Ammon's horn (tissue), 1 donor: ENCODE measurements around the gene GPR15.

ENCODE experiments used
- DNase-seq: peaks from one replicate; pipeline ENCODE4 v3.0.0-alpha.2; 2016; ENCODE audit warnings: low spot score

Gene GPR15

DNA sequence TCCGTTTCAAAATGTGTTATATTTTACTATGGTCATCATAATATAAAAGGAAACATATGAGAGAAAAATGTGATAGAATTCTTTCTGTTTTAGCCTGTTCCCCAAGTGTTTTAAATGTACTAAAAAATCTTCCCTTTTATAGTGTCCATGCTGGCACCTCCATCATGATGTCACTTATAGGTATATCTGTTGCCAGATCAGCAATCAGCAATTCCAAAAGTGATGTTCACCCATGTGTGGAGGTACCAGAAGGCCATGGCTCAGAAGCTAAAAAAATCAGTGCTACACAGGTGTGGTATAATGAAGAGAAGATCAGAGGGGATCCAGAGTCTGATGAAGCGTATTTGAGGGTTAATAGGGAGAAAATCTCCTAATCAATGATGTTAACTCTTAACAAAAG is 1.1 kb upstream of the GPR15 start:
- no peak for DNase-seq

DNA sequence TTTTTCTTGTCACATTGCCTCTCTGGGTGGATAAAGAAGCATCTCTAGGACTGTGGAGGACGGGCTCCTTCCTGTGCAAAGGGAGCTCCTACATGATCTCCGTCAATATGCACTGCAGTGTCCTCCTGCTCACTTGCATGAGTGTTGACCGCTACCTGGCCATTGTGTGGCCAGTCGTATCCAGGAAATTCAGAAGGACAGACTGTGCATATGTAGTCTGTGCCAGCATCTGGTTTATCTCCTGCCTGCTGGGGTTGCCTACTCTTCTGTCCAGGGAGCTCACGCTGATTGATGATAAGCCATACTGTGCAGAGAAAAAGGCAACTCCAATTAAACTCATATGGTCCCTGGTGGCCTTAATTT is 478 bp downstream of the GPR15 start:
- no peak for DNase-seq

DNA sequence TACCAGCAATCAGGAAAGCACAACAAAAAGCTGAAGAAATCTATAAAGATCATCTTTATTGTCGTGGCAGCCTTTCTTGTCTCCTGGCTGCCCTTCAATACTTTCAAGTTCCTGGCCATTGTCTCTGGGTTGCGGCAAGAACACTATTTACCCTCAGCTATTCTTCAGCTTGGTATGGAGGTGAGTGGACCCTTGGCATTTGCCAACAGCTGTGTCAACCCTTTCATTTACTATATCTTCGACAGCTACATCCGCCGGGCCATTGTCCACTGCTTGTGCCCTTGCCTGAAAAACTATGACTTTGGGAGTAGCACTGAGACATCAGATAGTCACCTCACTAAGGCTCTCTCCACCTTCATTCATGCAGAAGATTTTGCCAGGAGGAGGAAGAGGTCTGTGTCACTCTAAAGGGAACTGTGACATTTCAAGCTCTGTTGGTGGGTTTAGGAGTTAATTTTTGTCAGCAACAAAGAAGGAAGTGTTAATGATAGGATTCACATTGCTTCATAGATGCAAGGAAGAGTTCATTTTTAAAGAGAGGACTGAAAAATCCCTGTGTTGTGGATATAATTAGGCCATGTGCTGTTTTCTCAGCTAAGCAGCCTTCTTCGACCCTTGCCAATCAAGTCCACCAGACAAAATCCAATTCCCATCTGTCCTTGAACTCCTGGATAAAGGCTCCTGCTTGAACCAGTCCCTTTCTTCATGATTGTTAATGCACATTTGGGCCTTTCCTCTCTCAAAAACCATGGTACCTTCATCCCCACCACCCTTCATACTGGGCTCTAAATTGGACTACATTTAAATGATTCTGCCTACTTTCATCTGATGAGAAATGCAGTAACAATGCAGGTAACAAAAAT is 1.2 kb downstream of the GPR15 start:
- DNase-seq, result no peak

DNA sequence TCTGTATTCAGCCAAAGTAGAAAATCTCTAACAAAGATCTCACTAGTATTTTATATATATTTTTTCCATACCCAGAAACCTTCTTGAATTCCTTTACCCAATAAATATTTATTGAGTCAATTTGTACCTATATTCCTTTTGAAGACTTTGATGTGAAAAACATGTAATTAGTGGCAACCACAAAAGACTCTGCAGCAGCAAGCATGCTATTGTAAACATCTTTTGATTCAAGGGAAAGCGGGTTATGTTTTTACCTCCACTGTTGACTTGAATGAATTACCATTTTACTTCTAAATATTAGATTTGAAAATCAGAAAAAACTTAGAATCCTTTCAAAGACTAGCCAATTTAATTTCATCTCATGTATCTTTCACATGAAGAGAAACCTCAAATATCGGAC is 2.4 kb downstream of the GPR15 start:
- DNase-seq, result no peak

DNA sequence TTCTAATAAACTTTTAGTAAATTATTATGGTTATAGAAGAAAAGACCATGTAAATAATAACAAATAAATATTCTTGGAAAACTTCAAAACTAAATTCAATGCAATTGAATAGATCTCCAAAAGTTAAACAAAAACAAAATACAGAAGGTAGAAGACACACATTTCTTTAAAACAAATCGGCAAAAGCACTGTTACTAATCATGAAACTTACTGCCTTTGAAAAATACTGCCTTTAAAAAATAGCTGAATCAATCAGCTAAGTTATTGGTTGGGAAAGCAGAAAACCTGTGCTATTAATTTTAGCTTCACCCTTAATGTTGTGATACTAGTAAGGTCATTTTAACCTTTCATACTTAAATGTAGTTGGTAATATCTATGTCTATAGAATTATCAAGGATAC is 3.0 kb downstream of the GPR15 start:
- DNase-seq, result no peak

DNA sequence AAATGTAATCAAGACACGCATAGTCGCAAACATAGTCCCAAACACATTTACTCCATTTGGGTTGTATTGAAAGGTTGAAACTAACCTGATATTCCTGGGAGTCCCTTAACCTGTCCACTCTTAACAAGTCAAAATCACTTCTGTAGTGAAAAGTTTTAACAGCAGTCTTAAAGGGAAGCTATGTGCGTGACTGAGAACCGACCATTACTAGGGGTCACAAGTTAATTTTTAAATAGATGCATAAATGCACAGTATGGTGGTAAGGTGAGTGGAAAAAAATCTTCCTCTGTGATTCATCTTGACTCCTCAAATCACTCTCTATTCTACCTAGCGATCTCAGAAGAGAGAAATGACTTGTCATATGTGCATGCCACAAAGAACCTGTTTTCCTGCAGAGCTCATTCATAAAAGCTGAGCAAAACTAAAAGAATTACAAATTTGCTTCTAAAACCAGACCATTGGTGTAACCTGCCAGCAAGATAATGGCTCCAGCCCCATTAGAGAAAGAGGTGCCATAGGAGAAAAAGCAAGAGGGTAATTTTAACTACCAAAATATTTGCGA is 4.8 kb downstream of the GPR15 start:
- DNase-seq, result no peak

DNA sequence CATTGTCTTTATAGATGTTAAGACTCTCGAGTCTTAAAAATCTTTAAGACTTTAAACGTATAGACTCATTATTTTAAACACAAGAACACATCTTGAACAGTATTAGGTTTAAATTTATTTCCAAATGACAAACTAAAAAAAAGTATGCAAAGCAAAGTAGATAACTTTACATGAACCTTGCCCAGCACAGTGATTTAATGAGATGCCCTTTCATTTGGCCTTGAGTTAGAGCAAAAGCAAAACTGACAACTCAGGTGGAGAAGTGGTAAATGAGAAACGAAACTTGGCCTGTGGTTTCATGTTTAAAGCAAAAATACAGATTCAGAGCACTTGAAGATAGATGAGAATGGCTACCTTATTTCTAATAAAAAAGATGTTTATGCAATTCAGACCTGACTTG is 8.6 kb downstream of the GPR15 start:
- no peak for DNase-seq

DNA sequence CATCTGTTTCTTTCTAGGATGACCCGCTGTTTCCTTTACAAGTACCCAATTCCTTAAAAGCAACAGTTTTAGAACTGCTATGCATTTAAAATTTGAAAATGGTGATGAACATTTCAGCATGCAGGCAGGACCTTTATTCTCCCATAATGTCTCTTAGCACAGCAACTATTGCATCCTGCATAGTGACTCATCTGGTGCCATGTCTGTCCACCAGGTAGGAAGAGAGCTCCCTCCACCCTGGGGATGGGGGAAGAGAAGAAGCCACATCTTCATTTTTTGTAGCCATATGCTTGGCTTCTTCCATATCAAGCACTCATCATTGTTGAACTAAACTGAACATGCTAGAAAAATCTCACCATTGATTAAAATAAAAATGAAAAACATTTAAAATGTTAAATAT is 9.9 kb downstream of the GPR15 start:
- DNase-seq, result no peak

DNA sequence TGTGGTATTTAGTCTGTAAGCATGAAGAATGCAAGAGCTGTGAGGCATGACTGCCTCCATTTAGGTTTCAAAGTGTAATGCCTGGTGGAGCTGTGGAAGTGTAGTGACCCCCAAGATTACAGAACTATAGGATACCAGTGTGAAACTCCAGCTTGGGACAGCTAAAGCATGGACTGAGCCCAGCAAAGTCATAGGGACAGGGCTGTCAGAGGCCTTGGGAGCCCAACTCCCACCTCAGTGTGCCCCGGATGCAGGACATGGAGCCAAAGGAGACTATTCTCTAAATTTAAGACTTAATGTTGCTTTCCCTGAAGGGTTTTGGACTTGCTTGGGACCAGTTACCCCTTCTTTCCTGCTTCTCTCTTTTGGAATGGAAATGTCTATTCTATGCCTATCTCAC is 10.8 kb downstream of the GPR15 start:
- DNase-seq, result no peak

DNA sequence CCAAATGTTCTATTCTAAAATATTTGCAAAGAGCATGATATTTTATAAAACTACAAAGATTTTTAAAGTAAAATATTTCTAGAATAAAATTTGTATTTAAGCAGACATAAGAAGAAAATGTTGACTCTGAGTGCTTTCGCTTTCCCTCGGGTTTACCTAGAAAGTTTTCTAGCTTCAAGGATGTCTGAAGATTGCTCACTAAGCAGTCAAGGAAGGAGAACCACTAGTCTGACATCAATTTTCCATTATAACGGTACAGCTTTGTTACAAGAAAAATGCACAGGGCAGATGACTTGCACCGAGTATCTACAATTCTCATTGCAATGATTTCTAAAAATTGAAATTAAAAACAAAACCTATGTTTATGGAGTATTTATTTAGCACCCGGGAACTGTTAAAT is 14.2 kb downstream of the GPR15 start:
- DNase-seq, result no peak

DNA sequence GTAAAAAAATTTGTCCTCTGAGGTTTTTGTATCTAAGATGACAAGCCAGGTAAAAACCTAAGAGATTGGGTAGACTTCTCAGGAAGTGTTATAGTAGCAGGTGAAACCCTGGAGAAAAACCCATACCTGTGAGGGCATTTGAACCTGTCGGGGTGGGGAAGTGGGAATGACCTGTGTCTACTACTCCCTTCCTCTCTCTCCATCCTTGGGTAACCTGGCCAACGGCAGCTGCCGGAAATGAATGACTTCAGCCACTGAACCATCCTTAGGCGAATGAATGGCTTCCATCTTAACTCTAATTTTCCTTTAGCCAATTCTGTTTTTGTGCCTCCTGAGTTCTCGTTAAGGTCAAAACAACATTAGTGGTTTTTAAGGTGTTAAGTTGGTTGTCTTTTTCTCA is 16.8 kb downstream of the GPR15 start:
- DNase-seq, result no peak

DNA sequence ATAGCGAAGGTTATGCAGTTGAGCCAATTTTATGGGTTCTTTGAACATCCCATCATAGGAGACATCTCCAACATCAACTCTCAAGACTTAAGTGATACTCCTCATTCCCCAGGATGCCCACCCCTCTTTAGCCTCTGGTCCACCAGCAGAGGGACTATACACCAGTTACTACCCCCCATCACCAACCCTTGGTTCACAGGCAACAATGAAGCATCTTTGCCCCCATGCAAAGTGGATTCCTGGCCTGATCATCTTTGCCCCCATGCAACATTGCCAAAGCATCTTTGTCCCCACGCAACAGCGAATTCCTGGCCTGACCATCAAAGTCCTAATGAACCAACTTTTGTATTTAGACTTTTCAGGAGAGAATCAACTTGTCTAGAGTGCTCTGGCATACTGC is 19.1 kb downstream of the GPR15 start:
- DNase-seq, result no peak

DNA sequence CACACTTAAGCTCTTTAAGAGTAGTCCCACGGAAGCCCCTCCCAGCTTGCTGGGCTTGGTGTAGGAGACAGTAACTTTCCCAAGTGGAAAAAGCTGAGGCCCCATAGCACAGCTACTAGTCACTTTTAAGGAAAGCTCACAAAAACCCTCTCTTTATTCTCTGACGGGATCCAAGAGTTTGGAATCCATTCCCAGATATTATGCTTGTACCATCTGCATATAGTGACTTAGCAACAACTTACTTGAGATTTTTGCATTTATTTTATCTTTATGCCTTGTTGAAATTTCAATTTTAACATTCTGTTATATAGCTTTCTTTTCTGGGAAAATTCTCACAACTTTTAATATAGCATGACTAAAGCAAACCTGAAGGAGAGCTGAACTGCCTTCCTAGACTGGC is 19.5 kb downstream of the GPR15 start:
- DNase-seq, result no peak

DNA sequence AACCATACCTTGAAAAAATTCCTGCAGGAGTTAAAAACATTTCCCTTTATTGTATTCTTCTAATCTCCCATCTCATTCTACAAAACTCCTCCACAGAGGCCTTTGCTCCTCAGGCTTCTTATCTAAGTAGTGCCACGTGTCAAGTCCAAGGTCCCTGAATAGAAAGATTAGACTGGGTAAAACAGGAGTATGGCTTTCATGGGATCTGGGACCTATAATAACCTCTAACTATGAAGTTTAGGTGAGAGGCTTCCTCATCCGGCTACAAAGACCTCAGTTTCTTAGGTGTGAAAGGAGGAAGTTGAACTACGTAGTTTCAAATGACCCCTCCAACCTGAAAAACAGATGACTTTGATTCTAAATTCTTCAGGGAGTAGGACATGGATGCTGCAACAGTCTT is 20.0 kb downstream of the GPR15 start:
- no peak for DNase-seq

DNA sequence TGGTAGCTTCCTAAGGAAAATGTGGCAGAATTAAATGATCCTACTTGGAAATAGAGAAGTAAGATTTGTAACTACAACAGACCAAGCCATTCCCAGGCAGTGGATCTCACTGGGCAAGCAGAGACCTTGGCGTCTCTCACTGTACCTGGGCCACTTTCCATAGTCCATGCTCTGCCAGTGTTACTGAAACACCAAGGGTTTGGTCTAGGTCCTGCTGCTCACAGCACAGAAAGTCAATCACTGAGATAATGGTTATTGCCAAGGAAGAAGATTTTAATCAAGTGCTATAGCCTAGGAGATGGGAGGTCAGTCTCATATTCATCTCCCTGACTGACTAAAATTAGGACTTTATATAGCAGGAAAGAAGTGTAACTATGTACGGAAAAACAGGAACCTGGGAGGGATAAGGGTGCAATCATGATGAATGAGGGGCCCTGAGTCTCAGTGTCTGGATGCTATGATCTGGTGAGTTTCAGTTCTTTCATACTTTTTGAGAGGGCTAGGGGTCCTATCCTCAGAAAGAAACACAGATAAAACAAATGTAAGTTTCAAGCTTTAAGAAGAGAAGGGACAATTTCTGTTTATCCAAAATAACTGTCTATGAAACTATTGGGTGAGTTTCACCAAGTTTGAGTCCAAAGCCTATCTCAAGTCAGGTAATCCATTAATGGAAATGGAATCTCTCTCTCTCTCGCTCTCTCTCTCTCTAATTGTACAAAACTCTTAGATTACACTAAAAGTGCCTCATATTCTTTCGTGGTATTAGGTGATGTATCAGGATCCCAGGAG is 20.6 kb downstream of the GPR15 start:
- DNase-seq, result no peak

DNA sequence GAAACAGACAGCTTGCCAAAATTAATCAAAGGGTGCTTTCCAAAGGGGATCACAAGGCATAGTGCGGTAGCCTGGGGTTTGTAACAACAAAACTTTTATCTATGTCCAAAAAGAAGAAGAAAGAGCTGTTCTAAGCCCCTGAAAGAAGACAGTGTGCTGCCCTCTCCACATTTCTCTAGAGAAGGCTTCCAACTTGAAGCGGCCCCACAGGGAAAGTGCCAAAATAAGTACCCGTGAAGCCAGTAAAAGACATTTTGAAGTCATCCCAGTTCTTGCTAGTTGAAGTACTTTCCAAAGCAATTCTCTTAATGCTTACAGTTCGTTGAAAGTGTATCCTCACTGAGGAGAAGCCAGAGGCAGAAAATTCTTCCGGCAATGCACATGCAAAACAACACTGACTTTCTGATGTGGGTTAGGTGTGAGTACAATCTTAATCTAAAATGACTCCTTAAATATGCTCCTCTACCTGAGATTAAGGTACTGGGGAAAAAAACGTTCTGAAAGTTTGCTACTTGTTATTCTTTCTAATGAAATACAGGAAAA is 21.3 kb downstream of the GPR15 start:
- DNase-seq, result no peak

DNA sequence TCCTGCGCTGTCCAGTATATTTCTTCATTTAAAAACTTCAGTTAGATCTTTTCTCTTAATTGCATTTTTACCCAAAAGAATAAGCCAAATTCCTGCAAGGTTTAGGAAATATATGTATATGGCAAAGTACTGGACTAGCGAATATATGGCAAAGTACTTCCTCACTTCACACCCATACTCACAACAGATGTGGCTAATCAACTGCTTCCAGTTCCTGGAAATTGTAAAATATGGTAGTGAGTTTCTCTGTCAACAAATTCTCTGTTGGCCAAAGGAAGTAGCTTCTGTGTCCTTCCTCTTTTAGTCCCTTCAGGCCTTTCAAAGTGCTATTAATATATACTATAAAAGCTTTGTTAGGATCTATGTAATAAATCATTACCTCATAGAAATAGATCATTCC is 22.0 kb downstream of the GPR15 start:
- no peak for DNase-seq

DNA sequence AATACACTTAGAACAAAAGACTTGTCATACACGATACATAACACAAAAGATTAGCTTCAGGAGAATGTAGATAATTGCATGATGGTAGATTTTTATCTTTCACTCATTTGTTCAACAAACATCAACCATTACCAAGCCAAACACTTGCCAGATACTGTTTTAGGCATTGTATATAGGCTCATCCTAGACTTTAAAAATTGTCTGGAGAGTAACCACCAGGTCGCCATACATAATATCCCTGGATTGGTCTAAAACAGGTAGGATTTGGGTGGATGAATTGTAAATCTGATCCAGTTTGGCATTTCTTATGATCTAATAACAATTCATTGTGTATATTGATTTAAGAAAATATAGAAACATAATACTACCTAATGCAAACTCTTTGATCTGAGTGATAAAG is 22.8 kb downstream of the GPR15 start:
- no peak for DNase-seq

DNA sequence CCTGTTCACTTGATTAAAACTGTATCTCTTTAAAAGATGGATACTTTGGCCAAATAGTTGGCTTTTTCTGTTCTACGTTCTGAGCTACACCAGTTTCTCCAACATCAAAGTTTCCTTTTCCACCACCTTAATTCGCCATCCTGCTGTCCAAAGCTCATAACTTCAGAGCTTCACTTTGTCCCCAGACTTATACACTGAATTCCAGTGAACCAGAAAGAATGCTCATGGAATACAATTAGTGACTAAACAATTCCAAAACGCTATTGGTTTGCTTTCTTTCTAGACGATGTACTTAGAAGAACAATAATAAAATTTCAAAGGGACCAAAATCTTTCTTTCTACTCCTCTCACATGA is 23.2 kb downstream of the GPR15 start:
- DNase-seq, result no peak

DNA sequence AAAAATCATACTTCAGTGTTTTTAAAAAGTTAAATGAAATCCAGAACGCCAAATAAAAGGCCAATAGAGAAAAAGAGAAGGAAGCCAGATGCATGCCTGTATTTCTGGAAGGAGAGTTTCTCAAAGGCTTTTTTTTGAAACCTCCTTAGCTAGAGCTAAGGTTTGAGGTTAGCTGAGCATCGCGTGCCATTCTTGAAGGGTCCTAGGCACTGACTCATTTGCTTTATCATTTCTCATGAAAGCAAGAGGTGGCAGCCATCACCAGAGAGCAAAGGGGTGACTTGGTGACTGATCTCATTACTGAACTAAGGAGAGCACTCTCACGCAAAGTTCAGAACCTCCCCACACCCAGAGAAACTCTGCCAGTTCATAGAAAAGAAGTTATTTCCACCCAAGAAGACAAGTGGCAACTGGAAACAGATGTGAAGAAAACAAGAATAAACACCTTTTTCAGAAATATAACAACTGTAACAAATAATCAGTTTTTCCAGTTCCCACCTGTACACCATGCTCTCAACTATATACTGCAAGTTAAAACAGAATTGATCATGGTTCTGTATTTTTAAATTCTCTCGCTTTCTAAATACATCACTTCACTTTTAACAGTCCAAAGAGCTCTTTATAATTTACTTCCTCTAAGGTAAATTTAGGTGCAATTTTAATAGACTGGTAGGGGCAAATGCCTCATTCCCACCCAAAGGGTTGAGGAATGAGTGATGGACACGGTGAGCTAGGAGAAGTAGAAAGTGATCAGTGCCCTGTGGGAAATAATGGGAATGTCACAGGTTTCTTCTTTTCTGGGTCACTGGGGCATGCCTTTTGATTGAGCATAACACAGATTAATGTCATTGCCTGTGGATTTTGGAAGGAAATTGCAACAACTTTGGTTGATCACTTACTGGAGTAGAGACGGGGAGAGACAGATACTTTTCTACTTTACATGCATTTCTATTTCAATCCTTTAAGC is 24.7 kb downstream of the GPR15 start:
- DNase-seq, result no peak

DNA sequence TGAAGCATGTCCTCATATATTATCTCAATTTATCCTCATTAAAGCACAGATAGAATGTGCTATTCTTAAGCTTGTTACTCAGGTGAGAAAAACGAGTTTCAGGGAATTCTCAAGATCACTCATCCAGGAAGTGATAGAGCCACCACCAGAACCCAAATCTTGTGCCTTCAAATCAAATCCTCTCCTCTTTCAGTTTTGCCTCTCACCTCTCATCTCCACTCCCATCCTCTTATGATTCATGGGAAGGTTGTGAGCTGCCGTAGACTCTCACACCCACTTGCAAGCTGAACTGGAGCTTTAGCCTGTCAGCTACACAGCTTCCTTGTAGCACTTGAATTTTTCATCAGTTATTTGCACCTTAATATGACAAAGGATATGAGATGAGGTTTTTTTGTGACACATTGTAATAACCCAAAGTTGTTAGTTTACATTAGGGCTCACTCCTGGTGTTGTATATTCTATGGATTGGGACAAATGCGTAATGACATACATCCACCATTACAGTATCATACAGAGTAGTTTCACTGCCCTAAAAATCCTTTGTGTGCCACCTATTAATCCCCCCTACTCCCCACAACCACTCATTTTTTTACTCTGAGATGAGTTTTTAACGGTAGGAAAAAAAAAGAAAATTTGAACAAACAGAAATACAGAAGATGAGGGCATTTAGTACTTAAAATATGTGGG is 25.7 kb downstream of the GPR15 start:
- DNase-seq, result no peak
